Renal cortex interstitium (tissue), 11 donors: Measurements from ENCODE around the gene PRKAA1. TPM values are rescaled to one million over a fixed set of nuclear protein-coding genes. Genes with fewer than 3 reads are reported as not detected.
"Not testable (repeated sequence)": the region's sequence is repeated elsewhere in the genome, so short reads cannot be mapped to it uniquely, and the experiment has no call there.

Experiments
- DNase-seq, 11 donors: peaks; one replicate each; pipeline ENCODE4 v3.0.0-alpha.2; 2013; ENCODE audit warnings: low read depth in 9 of 11, low spot score in 4 of 11; ENCODE audit errors: extremely low read depth in 1 of 11
- polyA plus RNA-seq, 3 donors: library from polyadenylated mRNA; unstranded; fragments of 120-200 nt; gene quantifications; one replicate each; pipeline ENCODE4 v1.2.1, GENCODE V29; 2013; ENCODE audit not compliant: insufficient read length in 3 of 3

The PRKAA1 gene
- polyA plus RNA-seq, 3 donors = 62.0 to 84.8 (median 81.7) TPM

GRCh38 chr5:40790947-40791593 is 7.1 kb downstream of the PRKAA1 start:
- no peak for DNase-seq

- DNase-seq = not testable (repeated sequence)
Measured at GRCh38 chr5:40788941-40789340, 9.2 kb downstream of the PRKAA1 start.

GRCh38 chr5:40787986-40788385 is 10.2 kb downstream of the PRKAA1 start:
- DNase-seq = no peak

DNA sequence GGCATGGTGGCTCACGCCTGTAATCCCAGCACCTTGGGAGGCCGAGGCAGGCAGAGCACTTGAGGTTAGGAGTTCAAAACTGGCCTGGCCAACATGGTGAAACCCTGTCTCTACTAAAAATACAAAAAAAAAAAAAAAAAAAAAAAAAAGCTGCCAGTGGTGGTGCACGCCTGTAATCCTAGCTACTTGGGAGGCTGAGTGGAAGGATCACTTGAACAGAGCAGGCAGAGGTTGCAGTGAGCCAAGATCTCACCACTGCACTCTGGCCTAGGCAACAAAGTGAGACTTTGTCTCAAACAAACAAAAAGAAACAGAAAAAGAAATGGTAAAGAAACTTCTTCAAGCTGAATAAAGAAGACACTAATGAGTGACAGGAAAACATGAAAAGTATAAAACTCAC is 11.5 kb downstream of the PRKAA1 start:
- not testable (repeated sequence) for DNase-seq

GRCh38 chr5:40784916-40785315 is 13.3 kb downstream of the PRKAA1 start:
- no peak for DNase-seq

GRCh38 chr5:40784027-40784653 is 14.0 kb downstream of the PRKAA1 start:
- peak in 1 of 11 donors; percentile 28 for DNase-seq

GRCh38 chr5:40781843-40782409 is 16.2 kb downstream of the PRKAA1 start:
- no peak for DNase-seq

- no peak for DNase-seq
Measured at GRCh38 chr5:40780858-40781257, 17.3 kb downstream of the PRKAA1 start.

DNA sequence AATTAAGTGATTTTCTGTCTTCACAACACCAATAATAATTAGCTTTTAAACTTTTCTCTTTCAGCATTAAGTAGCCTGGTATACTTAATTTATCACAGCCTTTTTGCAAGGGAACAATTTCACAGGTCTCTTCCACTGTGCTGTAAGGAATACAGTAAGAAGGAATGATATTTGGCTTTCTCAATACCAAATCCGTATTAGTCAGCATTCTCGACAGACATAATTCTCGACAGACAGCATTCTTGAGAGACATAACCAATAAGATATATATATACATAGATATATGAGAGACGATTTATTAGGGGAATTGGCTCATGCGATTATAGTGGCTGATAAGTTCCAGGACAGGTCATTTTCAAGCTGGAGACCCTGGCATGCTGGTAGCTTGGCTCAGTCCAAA is 18.0 kb downstream of the PRKAA1 start:
- DNase-seq = no peak

DNA sequence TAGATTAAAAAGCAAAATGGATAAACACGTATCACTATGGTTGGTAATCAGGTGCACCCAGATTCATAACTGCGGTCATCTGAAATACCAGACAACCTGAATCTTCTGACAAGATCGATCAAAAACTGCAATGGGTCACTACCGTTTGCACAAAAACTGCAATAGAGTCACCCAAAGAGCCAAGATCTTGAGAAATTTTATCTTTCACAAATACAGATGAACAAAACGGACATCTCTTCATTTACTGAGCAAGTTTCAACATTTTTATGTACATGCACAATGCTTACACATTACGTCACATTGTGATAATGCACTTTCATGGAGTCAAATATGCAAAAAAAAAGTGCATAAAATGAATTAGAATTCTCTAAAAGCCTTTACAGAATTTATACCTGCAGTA is 18.6 kb downstream of the PRKAA1 start:
- DNase-seq = no peak

- no peak for DNase-seq
Measured at GRCh38 chr5:40778133-40778532, 20.0 kb downstream of the PRKAA1 start.

DNA sequence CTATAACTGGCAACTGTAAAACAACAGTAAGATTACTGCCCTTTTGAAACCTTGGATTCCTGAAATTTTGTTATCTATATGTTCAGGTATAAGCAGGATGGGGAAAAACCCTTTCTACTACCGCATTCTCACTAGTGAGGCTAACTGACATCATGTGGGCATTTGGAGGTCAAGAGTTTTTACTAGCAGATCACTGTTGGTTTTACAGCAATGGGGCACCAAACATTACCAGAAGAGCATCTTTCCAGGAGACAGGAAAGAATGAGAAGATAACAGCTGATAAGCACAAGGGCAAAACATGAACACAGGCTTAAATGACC is 21.6 kb downstream of the PRKAA1 start:
- no peak for DNase-seq

GRCh38 chr5:40775846-40776657 is 22.1 kb downstream of the PRKAA1 start:
- no peak for DNase-seq

GRCh38 chr5:40775085-40775845 is 22.9 kb downstream of the PRKAA1 start:
- DNase-seq = no peak

DNA sequence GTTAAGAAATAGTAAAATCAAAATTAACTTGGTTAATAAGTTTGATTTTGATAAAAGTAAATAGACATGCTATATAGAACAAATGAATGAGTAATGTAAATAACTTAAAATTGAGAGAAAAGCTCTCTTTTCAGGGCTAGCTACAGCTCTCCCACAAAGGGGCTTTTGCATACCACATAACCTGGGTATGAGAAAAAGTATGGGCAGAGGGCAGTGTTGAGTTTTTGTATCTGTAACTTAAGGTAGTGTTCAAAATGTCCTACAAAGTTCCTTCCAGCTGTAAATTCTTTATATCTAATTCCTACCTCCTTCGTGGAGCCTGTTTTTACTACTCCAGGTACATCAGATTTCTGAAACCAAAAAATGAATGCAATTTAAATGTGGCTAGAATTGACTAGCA is 23.6 kb downstream of the PRKAA1 start:
- DNase-seq = no peak

DNA sequence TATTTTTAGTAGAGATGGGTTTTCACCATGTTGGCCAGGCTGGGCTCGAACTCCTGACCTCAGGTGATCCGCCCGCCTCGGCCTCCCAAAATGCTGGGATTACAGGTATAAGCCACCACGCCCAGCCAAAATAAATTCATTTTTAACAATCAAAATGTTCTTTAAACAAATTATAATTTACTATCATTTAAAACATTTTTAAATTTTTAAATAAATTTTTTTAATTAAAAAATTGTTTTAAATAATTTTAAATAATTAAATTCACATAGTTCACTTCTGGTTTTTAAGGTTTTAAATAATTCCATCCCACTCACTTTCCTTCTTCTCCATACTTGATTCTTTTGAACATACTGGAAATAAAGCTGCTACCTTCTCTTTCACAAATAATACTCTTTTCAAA is 27.4 kb downstream of the PRKAA1 start:
- DNase-seq = no peak

GRCh38 chr5:40762705-40763104 is 35.5 kb downstream of the PRKAA1 start:
- no peak for DNase-seq

DNA sequence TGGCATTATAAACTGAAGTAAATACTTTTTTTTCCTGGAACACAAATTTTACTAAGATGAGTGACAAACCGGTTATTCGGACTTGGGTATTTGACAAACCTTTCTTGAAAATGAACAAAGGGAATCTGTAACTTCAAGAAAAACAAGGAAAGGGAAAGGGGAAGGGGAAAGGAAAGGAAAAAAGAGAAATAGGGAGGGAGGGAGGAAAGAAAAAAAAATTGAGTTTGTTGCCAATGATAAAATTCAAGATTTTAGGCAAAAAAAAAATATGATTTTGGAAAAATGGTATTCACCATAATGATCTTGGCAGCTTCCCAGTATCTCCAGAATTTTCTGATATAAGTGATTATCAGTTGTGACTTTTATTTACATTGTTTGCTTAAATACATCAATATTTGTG is 40.8 kb downstream of the PRKAA1 start:
- DNase-seq = no peak
